GM12872 (cell line): ENCODE results near the gene BCAS1.

ENCODE experiments used
- TF ChIP-seq, protein P1 (sequence below): IDR thresholded peaks from 3 replicates; pipeline ENCODE4 v1.5.1; 2011; ENCODE audit warnings: low read depth, mild to moderate bottlenecking, low read length, moderate library complexity; ENCODE audit not compliant: insufficient read depth

The BCAS1 gene

GRCh38 chr20:53966774-53967398 is 103.5 kb downstream of the BCAS1 start:
- TF ChIP-seq, protein P1, sequence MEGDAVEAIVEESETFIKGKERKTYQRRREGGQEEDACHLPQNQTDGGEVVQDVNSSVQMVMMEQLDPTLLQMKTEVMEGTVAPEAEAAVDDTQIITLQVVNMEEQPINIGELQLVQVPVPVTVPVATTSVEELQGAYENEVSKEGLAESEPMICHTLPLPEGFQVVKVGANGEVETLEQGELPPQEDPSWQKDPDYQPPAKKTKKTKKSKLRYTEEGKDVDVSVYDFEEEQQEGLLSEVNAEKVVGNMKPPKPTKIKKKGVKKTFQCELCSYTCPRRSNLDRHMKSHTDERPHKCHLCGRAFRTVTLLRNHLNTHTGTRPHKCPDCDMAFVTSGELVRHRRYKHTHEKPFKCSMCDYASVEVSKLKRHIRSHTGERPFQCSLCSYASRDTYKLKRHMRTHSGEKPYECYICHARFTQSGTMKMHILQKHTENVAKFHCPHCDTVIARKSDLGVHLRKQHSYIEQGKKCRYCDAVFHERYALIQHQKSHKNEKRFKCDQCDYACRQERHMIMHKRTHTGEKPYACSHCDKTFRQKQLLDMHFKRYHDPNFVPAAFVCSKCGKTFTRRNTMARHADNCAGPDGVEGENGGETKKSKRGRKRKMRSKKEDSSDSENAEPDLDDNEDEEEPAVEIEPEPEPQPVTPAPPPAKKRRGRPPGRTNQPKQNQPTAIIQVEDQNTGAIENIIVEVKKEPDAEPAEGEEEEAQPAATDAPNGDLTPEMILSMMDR: no peak

GRCh38 chr20:53964501-53965253 is 105.7 kb downstream of the BCAS1 start:
- TF ChIP-seq, protein P1: no peak

GRCh38 chr20:53964067-53964466 is 106.3 kb downstream of the BCAS1 start:
- TF ChIP-seq, protein P1: no peak

GRCh38 chr20:53963635-53964034 is 106.8 kb downstream of the BCAS1 start:
- TF ChIP-seq, protein P1: no peak

GRCh38 chr20:53962388-53962787 is 108.0 kb downstream of the BCAS1 start:
- TF ChIP-seq, protein P1: no peak

DNA sequence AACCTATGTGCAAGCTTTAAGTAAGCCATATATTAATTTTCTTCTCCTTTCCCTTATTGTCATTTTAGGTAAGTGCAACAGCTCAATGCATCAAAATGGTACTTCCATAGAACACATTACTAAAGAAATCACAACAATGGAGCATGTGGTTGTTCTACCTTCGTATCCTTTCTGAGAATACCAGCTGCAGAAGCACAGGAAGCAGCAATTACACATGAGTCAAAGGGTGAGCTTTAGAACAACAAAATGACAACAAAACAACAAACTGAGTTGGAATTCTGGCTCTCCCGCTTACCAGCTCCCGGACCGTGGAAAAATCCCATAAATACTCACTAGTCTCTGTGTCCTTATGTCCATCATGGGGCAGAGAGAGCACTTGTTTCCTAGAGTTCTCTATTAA is 108.9 kb downstream of the BCAS1 start:
- TF ChIP-seq, protein P1: no peak

DNA sequence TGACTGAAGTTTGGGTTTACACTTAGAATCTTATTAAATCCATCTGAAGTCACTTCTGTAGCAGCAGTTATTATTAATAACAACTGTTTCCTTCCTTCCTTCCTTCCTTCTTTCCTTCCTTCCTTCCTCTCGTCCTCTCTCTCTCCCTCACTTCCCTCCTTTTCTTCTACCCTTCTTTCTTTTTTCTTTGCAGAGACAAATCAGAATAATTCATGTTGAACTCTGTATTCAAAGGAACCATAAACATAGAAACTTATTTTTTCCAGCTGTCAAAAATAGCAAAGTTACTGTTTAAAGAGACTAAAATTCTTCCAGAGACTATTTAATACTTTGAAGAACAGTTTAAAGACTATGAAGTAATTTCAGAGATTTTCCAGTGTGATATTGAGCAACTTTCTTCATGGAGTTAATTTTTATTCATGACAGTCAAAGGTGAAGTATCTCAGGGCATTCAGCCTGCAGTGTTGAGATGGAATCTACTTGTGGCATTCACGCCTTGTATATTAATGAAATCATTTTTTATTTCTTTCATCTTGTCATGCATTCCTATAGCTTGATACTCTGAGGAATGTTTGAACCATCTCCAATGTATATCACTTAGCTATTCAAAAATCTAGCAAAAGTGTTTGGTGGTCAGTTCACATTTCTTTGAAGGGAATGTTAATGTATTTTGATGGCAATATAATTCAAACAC is 109.7 kb downstream of the BCAS1 start:
- TF ChIP-seq, protein P1: no peak
